Mesothelial cell of epicardium (in vitro differentiated cells): ENCODE data around the gene LAMC3. TPM values are rescaled to one million over a fixed set of nuclear protein-coding genes. Genes with fewer than 3 reads are reported as not detected.

Experiments used
- DNase-seq, 2 experiments: peaks; one replicate each; pipeline ENCODE4 v3.0.0; 2021; ENCODE audit warnings: low spot score in 2 of 2; ENCODE audit not compliant: unreplicated experiment in 2 of 2
- H3K27ac Mint-ChIP-seq: 2 replicates; pipeline ENCODE4 v1.8.0; 2021; ENCODE audit warnings: mixed read lengths
- H3K27me3 Mint-ChIP-seq: 2 replicates; pipeline ENCODE4 v1.8.0; 2021; ENCODE audit warnings: low read depth, mixed read lengths
- H3K36me3 Mint-ChIP-seq: 2 replicates; pipeline ENCODE4 v1.8.0; 2021; ENCODE audit warnings: mixed read lengths
- H3K4me1 Mint-ChIP-seq: 2 replicates; pipeline ENCODE4 v1.8.0; 2021; ENCODE audit warnings: mixed read lengths
- H3K4me3 Mint-ChIP-seq: 2 replicates; pipeline ENCODE4 v1.8.0; 2021; ENCODE audit warnings: mild to moderate bottlenecking, moderate library complexity, mixed read lengths
- H3K9me3 Mint-ChIP-seq: 2 replicates; pipeline ENCODE4 v1.8.0; 2021; ENCODE audit warnings: mixed read lengths
- CTCF ChIP-seq: fragments of 200-600 bp; sonication (generic); IDR thresholded peaks from one replicate; pipeline ENCODE4 v1.5.0; 2021; ENCODE audit warnings: antibody characterized with exemption; ENCODE audit not compliant: unreplicated experiment
- total RNA-seq: library from RNA; stranded (reverse); gene quantifications from 3 replicates; pipeline ENCODE4 v1.2.1, GENCODE V29; 2021

The LAMC3 gene
- total RNA-seq, 1 donor from 2014 or later = 18.3 TPM

GRCh38 chr9:131006601-131007000 lies 2.4 kb upstream of the LAMC3 start:
- TF ChIP-seq CTCF = no peak
- Mint-ChIP-seq H3K27ac (no peak overlapping the region), H3K4me3 (no peak overlapping the region), H3K27me3 (peaks cover 43% of the 10 kb centered on the region), H3K4me1 (peaks cover 3% of the 10 kb centered on the region), H3K36me3 (no peaks in the 10 kb centered on the region), H3K9me3 (peaks cover 8% of the 10 kb centered on the region)
- no peak for DNase-seq

- Mint-ChIP-seq H3K27ac (no peak overlapping the region), H3K9me3 (peaks cover 8% of the 10 kb centered on the region), H3K4me3 (no peak overlapping the region), H3K36me3 (no peaks in the 10 kb centered on the region), H3K27me3 (peaks cover 49% of the 10 kb centered on the region), H3K4me1 (peaks cover 7% of the 10 kb centered on the region)
- TF ChIP-seq CTCF = no peak
- no peak for DNase-seq
These were observed 888 bp upstream of the LAMC3 start for GRCh38 chr9:131008086-131008485.

GRCh38 chr9:131008563-131008908 lies 438 bp upstream of the LAMC3 start:
- peak overlapping the region; percentile 52 for H3K4me3 Mint-ChIP-seq
- DNase-seq = no peak
- TF ChIP-seq CTCF = no peak
- H3K36me3 Mint-ChIP-seq = no peaks in the 10 kb centered on the region
- peaks cover 8% of the 10 kb centered on the region for H3K9me3 Mint-ChIP-seq
- peaks cover 52% of the 10 kb centered on the region for H3K27me3 Mint-ChIP-seq
- peaks cover 7% of the 10 kb centered on the region for H3K4me1 Mint-ChIP-seq
- no peak overlapping the region for H3K27ac Mint-ChIP-seq

- Mint-ChIP-seq H3K27ac (no peak overlapping the region), H3K4me3 (peak overlapping the region; percentile 36), H3K27me3 (peaks cover 58% of the 10 kb centered on the region)
These were observed 1.7 kb downstream of the LAMC3 start for GRCh38 chr9:131010482-131011273.

GRCh38 chr9:131011274-131012022 lies 2.5 kb downstream of the LAMC3 start:
- peak overlapping the region; percentile 77 for H3K27ac Mint-ChIP-seq
- no peaks in the 10 kb centered on the region for H3K36me3 Mint-ChIP-seq
- no peak for DNase-seq
- H3K4me3 Mint-ChIP-seq = no peak overlapping the region
- no peaks in the 10 kb centered on the region for H3K9me3 Mint-ChIP-seq
- H3K4me1 Mint-ChIP-seq = peaks cover 7% of the 10 kb centered on the region
- H3K27me3 Mint-ChIP-seq = peaks cover 65% of the 10 kb centered on the region
- no peak for TF ChIP-seq CTCF

More at GRCh38 chr9:131010482-131011273, 1.7 kb downstream of the LAMC3 start:
- H3K36me3 Mint-ChIP-seq = no peaks in the 10 kb centered on the region
- no peak for TF ChIP-seq CTCF
- no peaks in the 10 kb centered on the region for H3K9me3 Mint-ChIP-seq
- DNase-seq = no peak
- peaks cover 7% of the 10 kb centered on the region for H3K4me1 Mint-ChIP-seq
